ENCODE data around the gene ATP8A2. TPM values are rescaled to one million over a fixed set of nuclear protein-coding genes. Genes with fewer than 3 reads are reported as not detected.

Gene ATP8A2
- total and polyA plus RNA-seq, 2 of the 4 experiments (the other 2 are of a cell fraction), result 0.02 to 0.18 TPM

GRCh38 chr13:25784119-25784518 is 412.3 kb downstream of the ATP8A2 start:
- intact Hi-C loops (cut with micrococcal nuclease), result no loop called here
- Histone ChIP-seq H3K4me3 (ENCODE audit: insufficient read depth, low read depth, low read length) (no peak overlapping the region), H3K36me3 (ENCODE audit: control insufficient read depth, insufficient read depth, low read length) (no peaks in the 10 kb centered on the region), H4K5ac (ENCODE audit: low read depth, low read length) (no peak overlapping the region), H2BK120ac (ENCODE audit: low read depth, low read length) (no peak overlapping the region), H3K27ac (ENCODE audit: insufficient read depth, low read length) (no peak overlapping the region), H2AFZ (replicated peaks; ENCODE audit: low read length, poor library complexity) (no peak overlapping the region), H4K91ac (ENCODE audit: insufficient read depth, low read depth, low read length) (no peak overlapping the region), H2AK9ac (replicated peaks; ENCODE audit: low read depth, low read length, poor library complexity) (no peak overlapping the region), H2AK5ac (ENCODE audit: low read depth, low read length) (no peak overlapping the region), H3K79me1 (ENCODE audit: low read depth in 1 of 2, low read length in 2 of 2) (no peaks in the 10 kb centered on the region), H4K8ac (ENCODE audit: low read depth in 2 of 2, low read length in 2 of 2) (no peak overlapping the region), H3K4ac (ENCODE audit: low read depth, low read length) (no peak overlapping the region), H2BK15ac (ENCODE audit: low read depth, low read length) (no peak overlapping the region), H3K23ac (ENCODE audit: low read depth, low read length) (no peak overlapping the region), H3K4me1 (ENCODE audit: control insufficient read depth, insufficient read depth, low read length) (no peaks in the 10 kb centered on the region), H3K9me1 (ENCODE audit: insufficient read depth, low read length) (no peaks in the 10 kb centered on the region), H3K14ac (replicated peaks; ENCODE audit: low read depth, low read length) (no peak overlapping the region), H3K4me2 (ENCODE audit: low read depth, low read length) (no peak overlapping the region), H3K9ac (ENCODE audit: low read depth, low read length) (no peak overlapping the region), H4K20me1 (ENCODE audit: insufficient read depth, low read length) (no peaks in the 10 kb centered on the region), H2BK20ac (ENCODE audit: low read depth, low read length) (no peak overlapping the region), H3K56ac (ENCODE audit: extremely low read depth, insufficient read depth, low read length) (no peak overlapping the region), H2BK5ac (ENCODE audit: low read depth, low read length, poor library complexity, severe bottlenecking) (no peak overlapping the region), H3K27me3 (ENCODE audit: control insufficient read depth, insufficient read depth, low read length) (no peaks in the 10 kb centered on the region), H3K9me3 (ENCODE audit: control insufficient read depth, insufficient read depth, low read length) (no peaks in the 10 kb centered on the region), H3K18ac (ENCODE audit: low read depth, low read length) (no peak overlapping the region)
- no peak for DNase-seq
- TF ChIP-seq RCOR1 (IDR thresholded peaks at IDR 0.05; ENCODE audit: insufficient replicate concordance, low read length), result no peak
- TF ChIP-seq MAZ (IDR thresholded peaks at IDR 0.05; ENCODE audit: borderline replicate concordance, low read depth, low read length), result no peak
- TF ChIP-seq SMC3 (IDR thresholded peaks at IDR 0.05; ENCODE audit: low read depth, low read length), result no peak
- TF ChIP-seq CHD1 (IDR thresholded peaks at IDR 0.05; ENCODE audit: low read depth, low read length), result no peak
- TF ChIP-seq RFX5 (IDR thresholded peaks at IDR 0.05; ENCODE audit: low read depth, low read length), result no peak
- TF ChIP-seq BHLHE40 (IDR thresholded peaks at IDR 0.05; ENCODE audit: low read depth, low read length), result no peak
- TF ChIP-seq MXI1 (IDR thresholded peaks at IDR 0.05; ENCODE audit: borderline replicate concordance, low read depth, low read length), result no peak
- TF ChIP-seq RAD21 (IDR thresholded peaks at IDR 0.05; ENCODE audit: low read length), result no peak
- no peak for TF ChIP-seq POLR2A (IDR thresholded peaks at IDR 0.05; ENCODE audit: low read depth, low read length)
- TF ChIP-seq FOS (IDR thresholded peaks at IDR 0.05; ENCODE audit: low read depth, low read length), result no peak
- TF ChIP-seq CTCF (conservative IDR thresholded peaks at IDR 0.05; ENCODE audit: low read depth, low read length), result no peak
- TF ChIP-seq, protein P1, sequence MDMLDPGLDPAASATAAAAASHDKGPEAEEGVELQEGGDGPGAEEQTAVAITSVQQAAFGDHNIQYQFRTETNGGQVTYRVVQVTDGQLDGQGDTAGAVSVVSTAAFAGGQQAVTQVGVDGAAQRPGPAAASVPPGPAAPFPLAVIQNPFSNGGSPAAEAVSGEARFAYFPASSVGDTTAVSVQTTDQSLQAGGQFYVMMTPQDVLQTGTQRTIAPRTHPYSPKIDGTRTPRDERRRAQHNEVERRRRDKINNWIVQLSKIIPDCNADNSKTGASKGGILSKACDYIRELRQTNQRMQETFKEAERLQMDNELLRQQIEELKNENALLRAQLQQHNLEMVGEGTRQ (IDR thresholded peaks at IDR 0.05; ENCODE audit: low read depth, low read length), result no peak
- TF ChIP-seq MAFK (IDR thresholded peaks at IDR 0.05; ENCODE audit: low read depth, low read length), result no peak
- dilution Hi-C loops (cut with HindIII; ENCODE audit: low sequenced_read_pairs, unreplicated experiment), result no loop called here
- ChIA-PET CTCF (no interaction called here), POLR2A (ENCODE audit: unreplicated experiment) (no interaction called here)
- WGBS, 2 experiments (ENCODE audit: extremely low coverage in 2 of 2, insufficient read length in 1 of 2), result no CpG with 5 or more reads among the region's 4 CpGs
- in situ Hi-C loops (cut with MboI; ENCODE audit: low sequenced_read_pairs), result no loop called here
- BruUV-seq (replicated peaks), result no TSS peak
- ATAC-seq (ENCODE audit: low read depth), result no peak
